Hippocampal formation (tissue), 2 donors: ENCODE measurements around the gene VASN.
A peak's percentile ranks its signal among the peaks of the same experiment; 100 is the strongest.
"Not testable (repeated sequence)": the region's sequence is repeated elsewhere in the genome, so short reads cannot be mapped to it uniquely, and the experiment has no call there.

Experiments used
- DNase-seq, 2 donors: peaks; one replicate each; lab custom pipeline; 2025; lab: John Stamatoyannopoulos, UW

Gene VASN

GRCh38 chr16:4385066-4385788 lies 13.6 kb downstream of the VASN start:
- DNase-seq = no peak

- DNase-seq = no peak
Observed at GRCh38 chr16:4385789-4386450, 14.3 kb downstream of the VASN start.

- DNase-seq = no peak
Observed at GRCh38 chr16:4386451-4386805, 14.8 kb downstream of the VASN start.

GRCh38 chr16:4386951-4387565 lies 15.4 kb downstream of the VASN start:
- DNase-seq = no peak

- no peak for DNase-seq
Observed at GRCh38 chr16:4387781-4388180, 16.1 kb downstream of the VASN start.

- DNase-seq = no peak
Observed at GRCh38 chr16:4388271-4389021, 16.8 kb downstream of the VASN start.

GRCh38 chr16:4389051-4389955 lies 17.7 kb downstream of the VASN start:
- no peak for DNase-seq

GRCh38 chr16:4390266-4391260 lies 18.9 kb downstream of the VASN start:
- no peak for DNase-seq

- DNase-seq = no peak
Observed at GRCh38 chr16:4391631-4392381, 20.2 kb downstream of the VASN start.

- DNase-seq = no peak
Observed at GRCh38 chr16:4392382-4393239, 21.0 kb downstream of the VASN start.

- no peak for DNase-seq
Observed at GRCh38 chr16:4393240-4393600, 21.6 kb downstream of the VASN start.

- not testable (repeated sequence) for DNase-seq
Observed at GRCh38 chr16:4393850-4394249, 22.2 kb downstream of the VASN start.

GRCh38 chr16:4395055-4395726 lies 23.5 kb downstream of the VASN start:
- no peak for DNase-seq

GRCh38 chr16:4399001-4399730 lies 27.5 kb downstream of the VASN start:
- DNase-seq = no peak

- no peak for DNase-seq
Observed at GRCh38 chr16:4401094-4401501, 29.4 kb downstream of the VASN start.

- DNase-seq = no peak
Observed at GRCh38 chr16:4401510-4401909, 29.9 kb downstream of the VASN start.

GRCh38 chr16:4402439-4403132 lies 30.9 kb downstream of the VASN start:
- peak; percentile 69 to 77 for DNase-seq
